Right atrium auricular region (tissue), 2 donors: ENCODE results near the gene USP4. TPM values are rescaled to one million over a fixed set of nuclear protein-coding genes. Genes with fewer than 3 reads are reported as not detected.

Source experiments
- DNase-seq: peaks from one replicate; pipeline ENCODE4 v3.0.0-alpha.2; 2019; ENCODE audit warnings: low spot score
- H3K27ac ChIP-seq, 2 donors: fragments of 200-600 bp; sonication (generic); 1 replicate in 1 of 2; 2 replicates in 1 of 2; pipeline ENCODE4 v1.5.1; 2016 to 2019
- H3K27me3 ChIP-seq, 2 donors: fragments of 200-600 bp; sonication (generic); one replicate each; pipeline versions ENCODE4 v1.5.1 to v1.6.0; 2017 to 2019
- H3K36me3 ChIP-seq: fragments of 200-600 bp; sonication (generic); one replicate; pipeline ENCODE4 v1.5.1; 2016
- H3K4me1 ChIP-seq, 2 donors: fragments of 200-600 bp; sonication (generic); one replicate each; pipeline versions ENCODE4 v1.5.1 to v1.6.0; 2017 to 2019
- H3K4me3 ChIP-seq, 2 donors: fragments of 200-600 bp; sonication (generic); 1 replicate in 1 of 2; 2 replicates in 1 of 2; pipeline ENCODE4 v1.5.1; 2017 to 2019; ENCODE audit warnings: mild to moderate bottlenecking in 1 of 2, moderate library complexity in 1 of 2
- H3K9me3 ChIP-seq, 2 donors: fragments of 200-600 bp; sonication (generic); one replicate each; pipeline ENCODE4 v1.5.1; 2019
- CTCF ChIP-seq, 2 donors: fragments of 200-600 bp; sonication (generic); IDR thresholded peaks; one replicate each; pipeline ENCODE4 v1.5.1; 2019; ENCODE audit warnings: antibody characterized with exemption in 2 of 2
- total RNA-seq, 2 donors: library from RNA; depleted of rRNA; stranded (reverse); fragments of >200 nt; gene quantifications; one replicate each; pipeline ENCODE4 v1.1.0, GENCODE V29; 2016

USP4 gene
- total RNA-seq, 2 donors from 2014 or later, result 9.8 to 13.5 TPM

GRCh38 chr3:49276475-49277382, 63.1 kb downstream of the USP4 start, which contains the start of gene C3orf62:
Gene C3orf62, minus strand, starts transcription at chr3:49277232. Its CDS starts 360 bp downstream, at chr3:49276872.
- TF ChIP-seq CTCF (IDR thresholded peaks at IDR 0.05), result no peak
- Histone ChIP-seq H3K27me3 (no peaks in the 10 kb centered on the region), H3K9me3 (no peaks in the 10 kb centered on the region), H3K36me3 (peaks cover 14% of the 10 kb centered on the region), H3K4me3 (peak within 1 kb of the TSS; percentile 34 to 53), H3K27ac (peak within 1 kb of the TSS; percentile 95 to 97), H3K4me1 (peaks cover 0 to 42% of the 10 kb centered on the region in 2 donors)
- peak; percentile 91 for DNase-seq

- Histone ChIP-seq H3K4me3 (no peak overlapping the region), H3K9me3 (no peaks in the 10 kb centered on the region), H3K4me1 (peaks cover 0 to 32% of the 10 kb centered on the region in 2 donors), H3K36me3 (peaks cover 5% of the 10 kb centered on the region), H3K27me3 (no peaks in the 10 kb centered on the region), H3K27ac (no peak overlapping the region)
- no peak for TF ChIP-seq CTCF (IDR thresholded peaks at IDR 0.05)
- no peak for DNase-seq
Measured at GRCh38 chr3:49273825-49274532, 65.9 kb downstream of the USP4 start.

GRCh38 chr3:49271047-49271446, 68.8 kb downstream of the USP4 start:
- no peak overlapping the region for H3K4me3 ChIP-seq
- peaks cover 5% of the 10 kb centered on the region for H3K36me3 ChIP-seq
- peaks cover 0 to 22% of the 10 kb centered on the region in 2 donors for H3K4me1 ChIP-seq
- TF ChIP-seq CTCF (IDR thresholded peaks at IDR 0.05), result no peak
- H3K27ac ChIP-seq, result no peak overlapping the region
- no peaks in the 10 kb centered on the region for H3K9me3 ChIP-seq
- no peak for DNase-seq
- H3K27me3 ChIP-seq, result no peaks in the 10 kb centered on the region

- no peak overlapping the region for H3K27ac ChIP-seq
- H3K9me3 ChIP-seq, result no peaks in the 10 kb centered on the region
- H3K36me3 ChIP-seq, result peaks cover 5% of the 10 kb centered on the region
Measured at GRCh38 chr3:49270156-49270500, 69.7 kb downstream of the USP4 start.

More at GRCh38 chr3:49270156-49270500, 69.7 kb downstream of the USP4 start:
- Histone ChIP-seq H3K27me3 (no peaks in the 10 kb centered on the region), H3K4me1 (peaks cover 0 to 22% of the 10 kb centered on the region in 2 donors), H3K4me3 (no peak overlapping the region)
- TF ChIP-seq CTCF (IDR thresholded peaks at IDR 0.05), result no peak
- DNase-seq, result no peak
